Smooth muscle cell (in vitro differentiated cells): ENCODE data around the gene ADM2. TPM values are rescaled to one million over a fixed set of nuclear protein-coding genes. Genes with fewer than 3 reads are reported as not detected.

Experiments used
- DNase-seq: peaks from one replicate; lab custom pipeline; 2025; ENCODE audit not compliant: unreplicated experiment; lab: John Stamatoyannopoulos, UW
- H2AFZ ChIP-seq: fragments of 200-600 bp; sonication (generic); 2 replicates; pipeline ENCODE4 v1.6.0; 2016; ENCODE audit warnings: antibody characterized with exemption, low read depth, mild to moderate bottlenecking
- H3F3A ChIP-seq: fragments of 200-600 bp; sonication (generic); 2 replicates; pipeline ENCODE4 v1.6.0; 2017; ENCODE audit warnings: antibody characterized with exemption, low read depth
- H3K27ac ChIP-seq: fragments of 200-600 bp; sonication (generic); 2 replicates; pipeline ENCODE4 v1.5.1; 2016; ENCODE audit warnings: low read depth, mild to moderate bottlenecking
- H3K27me3 ChIP-seq: fragments of 200-600 bp; sonication (generic); 2 replicates; pipeline ENCODE4 v1.6.1; 2016; ENCODE audit warnings: low read depth, mild to moderate bottlenecking
- H3K36me3 ChIP-seq: fragments of 200-600 bp; sonication (generic); 2 replicates; pipeline ENCODE4 v1.5.1; 2016; ENCODE audit warnings: low read depth
- H3K4me1 ChIP-seq: fragments of 200-600 bp; sonication (generic); 2 replicates; pipeline ENCODE4 v1.5.1; 2016; ENCODE audit warnings: low read depth
- H3K4me2 ChIP-seq: fragments of 200-600 bp; sonication (generic); 2 replicates; pipeline ENCODE4 v1.6.0; 2016; ENCODE audit warnings: mild to moderate bottlenecking
- H3K4me3 ChIP-seq: fragments of 200-600 bp; sonication (generic); 2 replicates; pipeline ENCODE4 v1.5.1; 2016; ENCODE audit warnings: mild to moderate bottlenecking
- H3K79me2 ChIP-seq: fragments of 200-600 bp; sonication (generic); 2 replicates; pipeline ENCODE4 v1.6.0; 2016; ENCODE audit warnings: low read depth, mild to moderate bottlenecking
- H3K9ac ChIP-seq: fragments of 200-600 bp; sonication (generic); 2 replicates; pipeline ENCODE4 v1.6.0; 2016; ENCODE audit warnings: low read depth
- H3K9me3 ChIP-seq: fragments of 200-600 bp; sonication (generic); replicated peaks from 2 replicates; pipeline ENCODE4 v1.5.1; 2016; ENCODE audit warnings: low read depth
- H4K20me1 ChIP-seq: fragments of 200-600 bp; sonication (generic); 2 replicates; pipeline ENCODE4 v1.6.0; 2016; ENCODE audit warnings: low read depth
- WGBS: methylation state at CpG from one replicate; pipeline ENCODE4 v1.1.7; 2016; ENCODE audit warnings: low lambda C conversion rate; 5-methylcytosine and 5-hydroxymethylcytosine counted together
- polyA plus RNA-seq: library from polyadenylated mRNA; unstranded; fragments of >200 nt; fragmentation: Nextera tagmentation; extraction: Ambion mirVana; gene quantifications from 2 replicates; pipeline ENCODE4 v1.2.1, GENCODE V29; 2016
- total RNA-seq: library from RNA; depleted of rRNA; stranded (reverse); fragments of >200 nt; gene quantifications from 2 replicates; pipeline ENCODE4 v1.2.3, GENCODE V29; 2014
- TF ChIP-seq, protein P1 (sequence below): fragments of 200-600 bp; sonication (generic); IDR thresholded peaks from 2 replicates; pipeline ENCODE4 v1.5.1; 2017; ENCODE audit warnings: borderline replicate concordance, mild to moderate bottlenecking, antibody characterized with exemption; ENCODE audit not compliant: insufficient read depth, poor library complexity, severe bottlenecking

The ADM2 gene
- total and polyA plus RNA-seq, 2 experiments from 2014 or later = 4.1 to 15.8 TPM

DNA sequence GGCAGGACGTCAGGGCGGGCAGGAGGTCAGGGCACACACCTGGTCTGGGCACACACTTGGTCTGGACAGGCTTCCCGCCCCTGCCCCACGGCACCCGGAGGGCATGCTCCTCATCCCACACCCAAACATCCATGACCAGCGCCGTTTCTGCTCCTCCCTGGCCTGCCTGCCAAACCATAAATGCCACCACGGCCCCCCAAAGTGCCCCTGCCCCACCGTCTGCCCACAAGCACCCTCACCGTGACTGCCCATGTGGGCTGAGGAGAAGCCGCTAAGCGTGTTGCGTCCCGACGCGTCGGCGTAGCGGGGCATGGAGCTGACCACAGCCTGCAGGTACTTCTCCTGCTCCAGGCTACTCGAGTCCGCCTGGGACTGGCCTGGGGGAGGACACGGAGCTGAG, 22.3 kb upstream of the ADM2 start:
- 96% methylated on average over 22 of the region's 22 CpGs for WGBS
- TF ChIP-seq, protein P1, sequence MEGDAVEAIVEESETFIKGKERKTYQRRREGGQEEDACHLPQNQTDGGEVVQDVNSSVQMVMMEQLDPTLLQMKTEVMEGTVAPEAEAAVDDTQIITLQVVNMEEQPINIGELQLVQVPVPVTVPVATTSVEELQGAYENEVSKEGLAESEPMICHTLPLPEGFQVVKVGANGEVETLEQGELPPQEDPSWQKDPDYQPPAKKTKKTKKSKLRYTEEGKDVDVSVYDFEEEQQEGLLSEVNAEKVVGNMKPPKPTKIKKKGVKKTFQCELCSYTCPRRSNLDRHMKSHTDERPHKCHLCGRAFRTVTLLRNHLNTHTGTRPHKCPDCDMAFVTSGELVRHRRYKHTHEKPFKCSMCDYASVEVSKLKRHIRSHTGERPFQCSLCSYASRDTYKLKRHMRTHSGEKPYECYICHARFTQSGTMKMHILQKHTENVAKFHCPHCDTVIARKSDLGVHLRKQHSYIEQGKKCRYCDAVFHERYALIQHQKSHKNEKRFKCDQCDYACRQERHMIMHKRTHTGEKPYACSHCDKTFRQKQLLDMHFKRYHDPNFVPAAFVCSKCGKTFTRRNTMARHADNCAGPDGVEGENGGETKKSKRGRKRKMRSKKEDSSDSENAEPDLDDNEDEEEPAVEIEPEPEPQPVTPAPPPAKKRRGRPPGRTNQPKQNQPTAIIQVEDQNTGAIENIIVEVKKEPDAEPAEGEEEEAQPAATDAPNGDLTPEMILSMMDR = no peak
- Histone ChIP-seq H3K4me1 (no peaks in the 10 kb centered on the region), H3K36me3 (no peaks in the 10 kb centered on the region), H3K4me3 (no peak overlapping the region), H3K27me3 (no peaks in the 10 kb centered on the region), H3K9me3 (no peaks in the 10 kb centered on the region), H3K9ac (no peak overlapping the region), H3F3A (no peaks in the 10 kb centered on the region), H4K20me1 (peaks cover 7% of the 10 kb centered on the region), H2AFZ (no peak overlapping the region), H3K79me2 (no peaks in the 10 kb centered on the region), H3K4me2 (no peak overlapping the region), H3K27ac (no peak overlapping the region)
- DNase-seq = no peak

DNA sequence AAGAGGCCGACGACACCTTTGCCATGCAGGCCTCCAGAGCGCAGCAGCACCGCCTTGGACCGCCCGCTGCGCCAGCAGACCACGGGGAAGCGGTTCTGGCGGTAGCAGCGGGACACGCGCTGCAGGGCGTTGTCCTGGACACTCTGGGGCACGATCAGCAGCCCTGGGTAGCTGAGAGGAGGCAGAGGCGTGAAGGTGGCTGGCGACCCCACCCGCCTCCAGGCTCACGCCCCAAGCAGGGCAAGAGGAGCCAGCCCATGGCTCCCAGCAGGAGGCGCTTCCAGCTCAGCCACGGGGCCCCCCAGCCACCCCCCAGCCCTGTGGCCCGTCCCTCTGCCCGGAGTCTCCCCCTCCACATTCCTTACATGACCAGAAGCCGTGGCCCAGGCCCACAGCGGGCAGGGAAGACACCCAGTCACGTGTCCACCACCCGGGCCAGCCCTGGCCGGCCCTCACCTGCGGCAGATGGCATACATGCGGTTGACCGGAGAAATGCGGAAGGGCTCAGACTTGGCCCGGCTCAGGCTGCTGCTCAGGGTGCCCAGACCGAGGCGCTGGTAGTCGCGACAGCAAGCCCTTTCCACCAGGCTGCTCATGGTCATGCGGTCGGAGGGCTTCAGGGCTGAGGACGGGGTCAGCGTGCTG, 21.7 kb upstream of the ADM2 start:
- H3K9ac ChIP-seq = no peak overlapping the region
- no peaks in the 10 kb centered on the region for H3F3A ChIP-seq
- no peak overlapping the region for H3K4me3 ChIP-seq
- H3K9me3 ChIP-seq = no peaks in the 10 kb centered on the region
- H3K4me2 ChIP-seq = no peak overlapping the region
- no peak overlapping the region for H2AFZ ChIP-seq
- no peaks in the 10 kb centered on the region for H3K4me1 ChIP-seq
- no peak overlapping the region for H3K27ac ChIP-seq
- H4K20me1 ChIP-seq = peaks cover 8% of the 10 kb centered on the region
- TF ChIP-seq, protein P1 = no peak
- no peaks in the 10 kb centered on the region for H3K27me3 ChIP-seq
- DNase-seq = no peak
- no peaks in the 10 kb centered on the region for H3K36me3 ChIP-seq
- H3K79me2 ChIP-seq = no peaks in the 10 kb centered on the region
- WGBS = 97% methylated on average over 41 of the region's 41 CpGs

DNA sequence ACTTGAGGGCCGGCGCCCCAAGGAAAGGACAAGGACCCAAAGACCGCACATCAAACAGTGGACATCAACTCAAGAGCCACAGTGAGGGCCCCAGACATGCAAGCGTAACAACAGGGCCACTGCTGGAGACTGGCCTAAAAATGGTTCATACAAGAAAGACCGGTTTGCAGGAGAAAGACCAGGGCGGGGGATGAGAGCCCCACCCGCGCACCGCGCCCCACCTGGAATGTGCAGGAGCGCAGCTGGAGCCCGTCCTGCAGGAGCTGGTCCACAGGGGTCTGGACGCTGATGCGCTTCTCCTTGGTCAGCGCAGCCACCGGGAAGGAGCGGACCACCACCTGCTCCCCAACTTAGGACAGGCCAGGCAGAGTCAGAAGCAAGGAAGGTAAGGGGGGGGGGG, 20.4 kb upstream of the ADM2 start:
- no peak overlapping the region for H3K4me2 ChIP-seq
- H3K9ac ChIP-seq = no peak overlapping the region
- no peak overlapping the region for H3K27ac ChIP-seq
- H3F3A ChIP-seq = no peaks in the 10 kb centered on the region
- H2AFZ ChIP-seq = no peak overlapping the region
- H4K20me1 ChIP-seq = peaks cover 10% of the 10 kb centered on the region
- no peaks in the 10 kb centered on the region for H3K4me1 ChIP-seq
- H3K79me2 ChIP-seq = no peaks in the 10 kb centered on the region
- H3K27me3 ChIP-seq = no peaks in the 10 kb centered on the region
- no peak overlapping the region for H3K4me3 ChIP-seq
- TF ChIP-seq, protein P1 = no peak
- no peak for DNase-seq
- H3K36me3 ChIP-seq = no peaks in the 10 kb centered on the region
- WGBS = 81% methylated on average over 17 of the region's 17 CpGs
- no peaks in the 10 kb centered on the region for H3K9me3 ChIP-seq

DNA sequence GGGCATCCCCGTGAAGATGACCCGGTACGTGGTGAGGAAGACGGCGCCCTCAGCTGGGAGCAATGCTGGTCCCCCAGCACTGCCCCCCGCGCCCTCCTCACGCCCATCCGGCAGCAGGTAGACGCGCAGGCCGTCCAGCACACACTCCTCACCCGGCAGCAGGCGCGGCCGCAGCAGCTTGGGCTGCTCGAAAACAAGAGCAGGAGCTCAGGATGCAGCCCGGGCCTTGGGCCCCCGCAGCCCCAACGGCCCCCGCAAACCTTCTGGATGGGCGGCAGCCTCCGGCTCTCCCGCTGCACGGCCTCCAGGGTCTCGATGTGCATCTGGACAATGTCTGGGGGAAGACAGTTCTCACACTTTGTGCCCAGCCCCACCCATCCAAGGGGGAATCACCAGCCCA, 19.8 kb upstream of the ADM2 start:
- Histone ChIP-seq H3K4me3 (no peak overlapping the region), H3K27ac (no peak overlapping the region), H3K36me3 (no peaks in the 10 kb centered on the region), H3K4me2 (no peak overlapping the region), H3K4me1 (no peaks in the 10 kb centered on the region), H3F3A (no peaks in the 10 kb centered on the region), H3K9ac (no peak overlapping the region), H2AFZ (no peak overlapping the region), H4K20me1 (peaks cover 16% of the 10 kb centered on the region), H3K79me2 (no peaks in the 10 kb centered on the region), H3K9me3 (no peaks in the 10 kb centered on the region), H3K27me3 (no peaks in the 10 kb centered on the region)
- DNase-seq = no peak
- 96% methylated on average over 24 of the region's 26 CpGs for WGBS
- TF ChIP-seq, protein P1 = no peak
